C4-2B (cell line): ENCODE results near the gene ITGA3.

Experiments used
- H3K27ac ChIP-seq: fragments of 450-650 bp; 2 replicates; pipeline ENCODE4 v1.5.1; 2017
- CTCF ChIP-seq: fragments of 450-650 bp; conservative IDR thresholded peaks from 2 replicates; pipeline ENCODE4 v1.5.1; 2017; ENCODE audit warnings: mild to moderate bottlenecking
- ZFX ChIP-seq: fragments of 450-650 bp; IDR thresholded peaks from 2 replicates; pipeline ENCODE4 v1.6.1; 2017

ITGA3 gene

GRCh38 chr17:50062293-50063243, 6.7 kb downstream of the ITGA3 start:
- no peak overlapping the region for H3K27ac ChIP-seq

GRCh38 chr17:50063561-50064252, 7.8 kb downstream of the ITGA3 start:
- no peak for TF ChIP-seq CTCF
- TF ChIP-seq ZFX: no peak
- no peak overlapping the region for H3K27ac ChIP-seq

More at GRCh38 chr17:50062293-50063243, 6.7 kb downstream of the ITGA3 start:
- no peak for TF ChIP-seq CTCF

GRCh38 chr17:50064253-50065001, 8.5 kb downstream of the ITGA3 start:
- no peak for TF ChIP-seq ZFX
- TF ChIP-seq CTCF: no peak
- no peak overlapping the region for H3K27ac ChIP-seq

- TF ChIP-seq ZFX: no peak
- no peak for TF ChIP-seq CTCF
Observed at GRCh38 chr17:50065056-50065455, 9.1 kb downstream of the ITGA3 start.

GRCh38 chr17:50066995-50067394, 11.1 kb downstream of the ITGA3 start:
- TF ChIP-seq CTCF (no peak), ZFX (no peak)

More at GRCh38 chr17:50065056-50065455, 9.1 kb downstream of the ITGA3 start:
- no peak overlapping the region for H3K27ac ChIP-seq

GRCh38 chr17:50067996-50068395, 12.1 kb downstream of the ITGA3 start:
- H3K27ac ChIP-seq: no peak overlapping the region
- TF ChIP-seq ZFX: no peak
- TF ChIP-seq CTCF: no peak

More at GRCh38 chr17:50066995-50067394, 11.1 kb downstream of the ITGA3 start:
- H3K27ac ChIP-seq: no peak overlapping the region
